OCI-LY1 (cell line): ENCODE measurements around the gene DMRTA1.
"Not testable (repeated sequence)": the region's sequence is repeated elsewhere in the genome, so short reads cannot be mapped to it uniquely, and the experiment has no call there.

Source experiments
- H2AFZ ChIP-seq: fragments of 200-600 bp; sonication (generic), shearing (Covaris generic); 2 replicates; pipeline ENCODE4 v1.6.0; 2014; ENCODE audit warnings: antibody characterized with exemption, mild to moderate bottlenecking, low read length
- H3F3A ChIP-seq: fragments of 200-600 bp; sonication (generic), shearing (Covaris generic); 2 replicates; pipeline ENCODE4 v1.6.0; 2014; ENCODE audit warnings: mild to moderate bottlenecking, antibody characterized with exemption, low read length, moderate library complexity; ENCODE audit not compliant: insufficient read depth
- H3K27ac ChIP-seq: fragments of 200-600 bp; sonication (generic); 2 replicates; pipeline ENCODE4 v1.5.1; 2014; ENCODE audit warnings: low read length, mixed run types, mild to moderate bottlenecking, low read depth; ENCODE audit not compliant: poor library complexity, severe bottlenecking
- H3K27me3 ChIP-seq: fragments of 200-600 bp; sonication (generic); 2 replicates; pipeline ENCODE4 v1.6.0; 2014; ENCODE audit warnings: antibody characterized with exemption, mild to moderate bottlenecking, low read length, moderate library complexity; ENCODE audit not compliant: insufficient read depth
- H3K36me3 ChIP-seq: fragments of 200-600 bp; sonication (generic); 2 replicates; pipeline ENCODE4 v1.6.1; 2014; ENCODE audit warnings: mild to moderate bottlenecking, antibody characterized with exemption, low read length, moderate library complexity, mixed read lengths; ENCODE audit not compliant: insufficient read depth
- H3K4me1 ChIP-seq: fragments of 200-600 bp; sonication (generic); 2 replicates; pipeline ENCODE4 v1.5.1; 2014; ENCODE audit warnings: mild to moderate bottlenecking, low read length, moderate library complexity; ENCODE audit not compliant: insufficient read depth, severe bottlenecking
- H3K4me2 ChIP-seq: fragments of 200-600 bp; sonication (generic), shearing (Covaris generic); 2 replicates; pipeline ENCODE4 v1.6.1; 2014; ENCODE audit warnings: low read length
- H3K4me3 ChIP-seq: fragments of 200-600 bp; sonication (generic); 2 replicates; pipeline ENCODE4 v1.5.1; 2014; ENCODE audit warnings: low read length, low read depth, mild to moderate bottlenecking, mixed read lengths; ENCODE audit not compliant: poor library complexity, severe bottlenecking
- H3K79me2 ChIP-seq: fragments of 200-600 bp; shearing (Covaris generic); 2 replicates; pipeline ENCODE4 v1.6.1; 2016; ENCODE audit warnings: mixed run types, low read length, mixed read lengths; ENCODE audit not compliant: insufficient read depth
- H3K9ac ChIP-seq: fragments of 200-600 bp; sonication (generic), shearing (Covaris generic); 2 replicates; pipeline ENCODE4 v1.6.1; 2014; ENCODE audit warnings: mild to moderate bottlenecking, low read length, mixed read lengths
- H3K9me2 ChIP-seq: fragments of 200-600 bp; sonication (generic), shearing (Covaris generic); 2 replicates; pipeline ENCODE4 v1.6.1; 2014; ENCODE audit warnings: low read depth, mild to moderate bottlenecking, low read length, mixed read lengths
- H3K9me3 ChIP-seq: fragments of 200-600 bp; shearing (Covaris generic); 2 replicates; pipeline ENCODE4 v1.6.1; 2014; ENCODE audit warnings: low read length, mixed read lengths
- H4K20me1 ChIP-seq: fragments of 200-600 bp; sonication (generic), shearing (Covaris generic); 2 replicates; pipeline ENCODE4 v1.6.0; 2016; ENCODE audit warnings: mild to moderate bottlenecking, low read length; ENCODE audit not compliant: insufficient read depth
- EZH2 ChIP-seq: fragments of 200-600 bp; sonication (generic), shearing (Covaris generic); IDR thresholded peaks from 2 replicates; pipeline ENCODE4 v1.8.0; 2017; ENCODE audit warnings: borderline replicate concordance, mixed run types, mild to moderate bottlenecking, antibody characterized with exemption, low read length, moderate library complexity, mixed read lengths
- TF ChIP-seq, protein P1 (sequence below): fragments of 200-600 bp; sonication (generic), shearing (Covaris generic); IDR thresholded peaks from 2 replicates; pipeline ENCODE4 v1.5.1; 2017; ENCODE audit warnings: mild to moderate bottlenecking, antibody characterized with exemption, low read length, moderate library complexity, mixed read lengths

Gene DMRTA1

GRCh38 chr9:22469928-22470544 lies 23.4 kb downstream of the DMRTA1 start:
- Histone ChIP-seq H2AFZ (no peak overlapping the region), H3K9me3 (no peaks in the 10 kb centered on the region), H3K4me2 (no peak overlapping the region), H3F3A (no peaks in the 10 kb centered on the region), H3K4me1 (peaks cover 16% of the 10 kb centered on the region), H3K4me3 (no peak overlapping the region), H3K27ac (no peak overlapping the region), H3K27me3 (no peaks in the 10 kb centered on the region), H3K9me2 (no peaks in the 10 kb centered on the region), H4K20me1 (no peaks in the 10 kb centered on the region), H3K79me2 (no peaks in the 10 kb centered on the region), H3K9ac (no peak overlapping the region), H3K36me3 (no peaks in the 10 kb centered on the region)
- TF ChIP-seq, protein P1, sequence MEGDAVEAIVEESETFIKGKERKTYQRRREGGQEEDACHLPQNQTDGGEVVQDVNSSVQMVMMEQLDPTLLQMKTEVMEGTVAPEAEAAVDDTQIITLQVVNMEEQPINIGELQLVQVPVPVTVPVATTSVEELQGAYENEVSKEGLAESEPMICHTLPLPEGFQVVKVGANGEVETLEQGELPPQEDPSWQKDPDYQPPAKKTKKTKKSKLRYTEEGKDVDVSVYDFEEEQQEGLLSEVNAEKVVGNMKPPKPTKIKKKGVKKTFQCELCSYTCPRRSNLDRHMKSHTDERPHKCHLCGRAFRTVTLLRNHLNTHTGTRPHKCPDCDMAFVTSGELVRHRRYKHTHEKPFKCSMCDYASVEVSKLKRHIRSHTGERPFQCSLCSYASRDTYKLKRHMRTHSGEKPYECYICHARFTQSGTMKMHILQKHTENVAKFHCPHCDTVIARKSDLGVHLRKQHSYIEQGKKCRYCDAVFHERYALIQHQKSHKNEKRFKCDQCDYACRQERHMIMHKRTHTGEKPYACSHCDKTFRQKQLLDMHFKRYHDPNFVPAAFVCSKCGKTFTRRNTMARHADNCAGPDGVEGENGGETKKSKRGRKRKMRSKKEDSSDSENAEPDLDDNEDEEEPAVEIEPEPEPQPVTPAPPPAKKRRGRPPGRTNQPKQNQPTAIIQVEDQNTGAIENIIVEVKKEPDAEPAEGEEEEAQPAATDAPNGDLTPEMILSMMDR, result peak; percentile 80
- no peak for TF ChIP-seq EZH2

GRCh38 chr9:22481566-22481965 lies 34.9 kb downstream of the DMRTA1 start:
- no peak for TF ChIP-seq EZH2
- TF ChIP-seq, protein P1, result no peak
- Histone ChIP-seq H3K27ac (no peak overlapping the region), H3K9me2 (no peaks in the 10 kb centered on the region), H3K9ac (no peak overlapping the region), H3K4me3 (no peak overlapping the region), H3K27me3 (no peaks in the 10 kb centered on the region), H3K4me1 (peaks cover 6% of the 10 kb centered on the region), H3K9me3 (no peaks in the 10 kb centered on the region), H4K20me1 (no peaks in the 10 kb centered on the region), H3K79me2 (no peaks in the 10 kb centered on the region), H3F3A (no peaks in the 10 kb centered on the region), H3K4me2 (no peak overlapping the region), H2AFZ (no peak overlapping the region), H3K36me3 (no peaks in the 10 kb centered on the region)

DNA sequence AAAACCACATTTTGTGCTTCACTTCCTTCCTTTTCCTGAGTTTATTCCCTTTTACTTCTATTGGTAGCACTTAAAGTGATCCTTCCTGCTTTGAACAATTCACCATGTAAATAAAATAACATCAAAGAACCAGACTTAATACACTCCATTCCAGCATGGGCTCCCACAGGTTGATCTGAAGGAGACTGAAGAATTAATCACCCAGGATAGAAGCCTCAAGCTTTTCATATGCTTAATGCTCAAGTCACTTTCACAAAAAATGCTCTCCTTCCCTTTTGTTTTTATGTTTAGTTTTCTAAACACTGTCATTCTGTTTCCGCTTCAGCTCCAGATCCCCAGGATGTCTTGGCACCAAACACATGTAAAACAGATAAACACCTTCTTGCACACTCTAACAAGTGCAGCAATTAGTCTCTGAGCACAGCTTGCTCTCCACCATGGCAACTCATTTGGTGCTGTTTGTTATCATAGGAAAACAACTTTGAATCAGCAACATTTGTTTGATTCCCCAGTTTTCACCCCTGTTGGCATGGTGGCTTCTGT lies 37.0 kb downstream of the DMRTA1 start:
- H3K9ac ChIP-seq, result no peak overlapping the region
- H2AFZ ChIP-seq, result no peak overlapping the region
- H3K4me3 ChIP-seq, result no peak overlapping the region
- H3K79me2 ChIP-seq, result no peaks in the 10 kb centered on the region
- no peak for TF ChIP-seq EZH2
- TF ChIP-seq, protein P1, result no peak
- H3K36me3 ChIP-seq, result no peaks in the 10 kb centered on the region
- H3K27ac ChIP-seq, result no peak overlapping the region
- no peak overlapping the region for H3K4me2 ChIP-seq
- peaks cover 6% of the 10 kb centered on the region for H3K4me1 ChIP-seq
- H4K20me1 ChIP-seq, result no peaks in the 10 kb centered on the region
- H3K9me3 ChIP-seq, result no peaks in the 10 kb centered on the region
- no peaks in the 10 kb centered on the region for H3K27me3 ChIP-seq
- H3K9me2 ChIP-seq, result no peaks in the 10 kb centered on the region
- H3F3A ChIP-seq, result no peaks in the 10 kb centered on the region

DNA sequence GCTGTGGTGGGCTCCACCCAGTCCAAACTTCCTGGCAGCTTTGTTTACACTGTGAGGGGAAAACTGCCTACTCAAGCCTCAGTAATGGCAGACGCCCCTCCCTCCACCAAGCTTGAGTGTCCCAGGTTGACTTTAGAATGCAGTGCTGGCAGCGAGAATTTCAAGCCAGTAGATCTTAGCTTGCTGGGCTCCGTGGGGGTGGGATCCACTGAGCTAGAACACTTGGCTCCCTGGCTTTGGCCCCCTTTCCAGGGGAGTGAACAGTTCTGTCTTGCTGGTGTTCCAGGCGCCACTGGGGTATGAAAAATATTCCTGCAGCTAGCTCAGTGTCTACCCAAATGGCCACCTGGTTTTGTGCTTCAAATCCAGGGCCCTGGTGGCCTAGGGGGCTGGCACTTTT lies 49.6 kb downstream of the DMRTA1 start:
- H3K4me3 ChIP-seq, H3K36me3 ChIP-seq, H3K4me2 ChIP-seq, H3K9ac ChIP-seq, H3K27me3 ChIP-seq, H3K27ac ChIP-seq, H3K9me3 ChIP-seq, H3F3A ChIP-seq, H2AFZ ChIP-seq, H3K9me2 ChIP-seq, H4K20me1 ChIP-seq, H3K4me1 ChIP-seq, H3K79me2 ChIP-seq: not testable (repeated sequence)
